ENCODE data around the gene CYB561.

The CYB561 gene

GRCh38 chr17:63419949-63420867 is 25.9 kb downstream of the CYB561 start:
- Histone ChIP-seq H3K4me1 (ENCODE audit: low read length) (no peaks in the 10 kb centered on the region), H3K9ac (ENCODE audit: low read length) (no peak overlapping the region), H4K20me1 (ENCODE audit: insufficient read depth, low read length) (no peaks in the 10 kb centered on the region), H3K4me3 (ENCODE audit: low read length) (no peak overlapping the region), H3K9me3 (ENCODE audit: insufficient read depth, low read length) (no peaks in the 10 kb centered on the region), H3K36me3 (replicated peaks; ENCODE audit: low read depth, low read length) (no peaks in the 10 kb centered on the region), H3K4me2 (ENCODE audit: low read length) (no peak overlapping the region), H3K27me3 (ENCODE audit: low read depth, low read length) (no peaks in the 10 kb centered on the region; the same call in none of the 2 replicates), H3K79me2 (ENCODE audit: low read length) (no peaks in the 10 kb centered on the region), H2AFZ (ENCODE audit: low read depth, low read length) (no peak overlapping the region), H3K27ac (ENCODE audit: low read length) (no peak overlapping the region)
- no peak for TF ChIP-seq EZH2phosphoT487 (IDR thresholded peaks at IDR 0.05; ENCODE audit: low read depth)

GRCh38 chr17:63419398-63419797 is 26.7 kb downstream of the CYB561 start:
- no peaks in the 10 kb centered on the region; the same call in none of the 2 replicates for H3K27me3 ChIP-seq (ENCODE audit: low read depth, low read length)
- no peak overlapping the region for H3K27ac ChIP-seq (ENCODE audit: low read length)
- no peaks in the 10 kb centered on the region for H3K79me2 ChIP-seq (ENCODE audit: low read length)
- H3K9ac ChIP-seq (ENCODE audit: low read length), result no peak overlapping the region
- H3K36me3 ChIP-seq (replicated peaks; ENCODE audit: low read depth, low read length), result no peaks in the 10 kb centered on the region
- H3K9me3 ChIP-seq (ENCODE audit: insufficient read depth, low read length), result no peaks in the 10 kb centered on the region
- TF ChIP-seq EZH2phosphoT487 (IDR thresholded peaks at IDR 0.05; ENCODE audit: low read depth), result no peak
- TF ChIP-seq, protein P1, sequence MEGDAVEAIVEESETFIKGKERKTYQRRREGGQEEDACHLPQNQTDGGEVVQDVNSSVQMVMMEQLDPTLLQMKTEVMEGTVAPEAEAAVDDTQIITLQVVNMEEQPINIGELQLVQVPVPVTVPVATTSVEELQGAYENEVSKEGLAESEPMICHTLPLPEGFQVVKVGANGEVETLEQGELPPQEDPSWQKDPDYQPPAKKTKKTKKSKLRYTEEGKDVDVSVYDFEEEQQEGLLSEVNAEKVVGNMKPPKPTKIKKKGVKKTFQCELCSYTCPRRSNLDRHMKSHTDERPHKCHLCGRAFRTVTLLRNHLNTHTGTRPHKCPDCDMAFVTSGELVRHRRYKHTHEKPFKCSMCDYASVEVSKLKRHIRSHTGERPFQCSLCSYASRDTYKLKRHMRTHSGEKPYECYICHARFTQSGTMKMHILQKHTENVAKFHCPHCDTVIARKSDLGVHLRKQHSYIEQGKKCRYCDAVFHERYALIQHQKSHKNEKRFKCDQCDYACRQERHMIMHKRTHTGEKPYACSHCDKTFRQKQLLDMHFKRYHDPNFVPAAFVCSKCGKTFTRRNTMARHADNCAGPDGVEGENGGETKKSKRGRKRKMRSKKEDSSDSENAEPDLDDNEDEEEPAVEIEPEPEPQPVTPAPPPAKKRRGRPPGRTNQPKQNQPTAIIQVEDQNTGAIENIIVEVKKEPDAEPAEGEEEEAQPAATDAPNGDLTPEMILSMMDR (IDR thresholded peaks at IDR 0.05; ENCODE audit: low read depth, low read length), result no peak
- no peak overlapping the region for H3K4me3 ChIP-seq (ENCODE audit: low read length)
- no peak overlapping the region for H2AFZ ChIP-seq (ENCODE audit: low read depth, low read length)
- H4K20me1 ChIP-seq (ENCODE audit: insufficient read depth, low read length), result no peaks in the 10 kb centered on the region
- H3K4me1 ChIP-seq (ENCODE audit: low read length), result no peaks in the 10 kb centered on the region
- H3K4me2 ChIP-seq (ENCODE audit: low read length), result no peak overlapping the region

- no peaks in the 10 kb centered on the region for H3K9me3 ChIP-seq (ENCODE audit: insufficient read depth, low read length)
- no peak overlapping the region for H2AFZ ChIP-seq (ENCODE audit: low read depth, low read length)
- no peaks in the 10 kb centered on the region for H4K20me1 ChIP-seq (ENCODE audit: insufficient read depth, low read length)
- H3K4me2 ChIP-seq (ENCODE audit: low read length), result no peak overlapping the region
- no peaks in the 10 kb centered on the region for H3K79me2 ChIP-seq (ENCODE audit: low read length)
- TF ChIP-seq, protein P1 (IDR thresholded peaks at IDR 0.05; ENCODE audit: low read depth, low read length), result no peak
- no peak for TF ChIP-seq EZH2phosphoT487 (IDR thresholded peaks at IDR 0.05; ENCODE audit: low read depth)
- H3K4me3 ChIP-seq (ENCODE audit: low read length), result no peak overlapping the region
- H3K9ac ChIP-seq (ENCODE audit: low read length), result no peak overlapping the region
- H3K4me1 ChIP-seq (ENCODE audit: low read length), result no peaks in the 10 kb centered on the region
- peaks cover 2% of the 10 kb centered on the region; the same call in 1 of the 2 replicates for H3K27me3 ChIP-seq (ENCODE audit: low read depth, low read length)
- no peaks in the 10 kb centered on the region for H3K36me3 ChIP-seq (replicated peaks; ENCODE audit: low read depth, low read length)
- H3K27ac ChIP-seq (ENCODE audit: low read length), result no peak overlapping the region
Observed at GRCh38 chr17:63418540-63418939, 27.6 kb downstream of the CYB561 start.

GRCh38 chr17:63414222-63414621 is 31.9 kb downstream of the CYB561 start:
- no peaks in the 10 kb centered on the region for H3K9me3 ChIP-seq (ENCODE audit: insufficient read depth, low read length)
- no peaks in the 10 kb centered on the region for H3K79me2 ChIP-seq (ENCODE audit: low read length)
- no peak overlapping the region for H3K27ac ChIP-seq (ENCODE audit: low read length)
- no peaks in the 10 kb centered on the region for H4K20me1 ChIP-seq (ENCODE audit: insufficient read depth, low read length)
- H2AFZ ChIP-seq (ENCODE audit: low read depth, low read length), result no peak overlapping the region
- TF ChIP-seq, protein P1 (IDR thresholded peaks at IDR 0.05; ENCODE audit: low read depth, low read length), result no peak
- no peak overlapping the region for H3K9ac ChIP-seq (ENCODE audit: low read length)
- no peaks in the 10 kb centered on the region for H3K4me1 ChIP-seq (ENCODE audit: low read length)
- peaks cover 4% of the 10 kb centered on the region; the same call in 1 of the 2 replicates for H3K27me3 ChIP-seq (ENCODE audit: low read depth, low read length)
- no peak overlapping the region for H3K4me2 ChIP-seq (ENCODE audit: low read length)
- H3K4me3 ChIP-seq (ENCODE audit: low read length), result no peak overlapping the region
- no peaks in the 10 kb centered on the region for H3K36me3 ChIP-seq (replicated peaks; ENCODE audit: low read depth, low read length)

Measured in OCI-LY3 (cell line).